GM12891 (cell line): Measurements from ENCODE around the gene UBR2.

ENCODE experiments used
- POLR2A ChIP-seq: IDR thresholded peaks from 2 replicates; pipeline ENCODE4 v1.6.1; 2011; ENCODE audit warnings: low read depth, low read length, control low read depth
- POLR2AphosphoS5 ChIP-seq: IDR thresholded peaks from 2 replicates; pipeline ENCODE4 v1.6.1; 2011; ENCODE audit warnings: low read depth, low read length, control low read depth

GRCh38 chr6:42710316-42710715 lies 146.5 kb downstream of the UBR2 start:
- TF ChIP-seq POLR2A = no peak
- TF ChIP-seq POLR2AphosphoS5 = no peak
